Activated T-helper 9 cell treated with anti-CD3 and anti-CD28 coated beads, Interleukin-2, amount 50 U/mL, for 16 hours (primary cell): ENCODE data around the gene OVOL3.
"Not testable (repeated sequence)": the region's sequence is repeated elsewhere in the genome, so short reads cannot be mapped to it uniquely, and the experiment has no call there.

ENCODE experiments used
- DNase-seq: peaks from one replicate; pipeline ENCODE4 v3.0.0-alpha.2; 2020; ENCODE audit warnings: low read depth

Gene OVOL3

DNA sequence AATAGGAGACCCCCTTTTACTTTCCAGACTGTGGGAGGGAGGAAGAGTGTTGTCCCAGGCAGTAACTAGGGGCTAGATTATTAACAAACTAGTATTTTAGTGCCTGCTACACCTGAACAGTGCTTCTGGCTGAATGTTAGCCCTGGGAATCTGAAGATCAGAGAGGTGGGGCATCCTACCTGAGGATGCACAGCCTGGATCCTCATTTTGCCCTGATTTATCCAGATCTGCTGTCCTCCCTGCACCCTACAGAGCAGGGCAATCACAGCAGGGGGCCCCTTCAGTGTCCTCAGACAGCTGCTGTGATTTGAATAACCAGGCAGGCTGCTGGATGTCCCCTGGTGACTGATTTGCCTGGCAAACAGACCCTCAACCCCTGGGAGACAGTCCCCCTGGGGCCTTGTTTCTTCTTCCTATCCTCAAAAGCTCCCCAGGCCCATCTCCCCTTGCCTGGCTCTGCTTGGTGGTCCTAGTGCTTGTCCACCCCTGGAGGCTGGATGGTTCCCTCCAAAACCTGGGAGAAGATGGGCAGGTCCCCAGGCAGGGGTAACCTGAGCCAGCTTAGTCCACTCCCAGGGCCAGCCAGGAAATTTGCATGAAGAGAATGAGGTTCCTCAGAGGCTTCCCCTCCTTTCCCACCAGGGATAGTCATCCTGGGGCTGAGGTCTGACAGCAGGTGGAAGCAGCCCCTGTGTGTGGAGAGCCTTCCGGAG, at the start of gene OVOL3:
Gene OVOL3, plus strand, starts transcription at position 657 of the 713 bp plus-strand sequence. CDS start 60 bp downstream, outside the sequence.
- DNase-seq, result no peak

DNA sequence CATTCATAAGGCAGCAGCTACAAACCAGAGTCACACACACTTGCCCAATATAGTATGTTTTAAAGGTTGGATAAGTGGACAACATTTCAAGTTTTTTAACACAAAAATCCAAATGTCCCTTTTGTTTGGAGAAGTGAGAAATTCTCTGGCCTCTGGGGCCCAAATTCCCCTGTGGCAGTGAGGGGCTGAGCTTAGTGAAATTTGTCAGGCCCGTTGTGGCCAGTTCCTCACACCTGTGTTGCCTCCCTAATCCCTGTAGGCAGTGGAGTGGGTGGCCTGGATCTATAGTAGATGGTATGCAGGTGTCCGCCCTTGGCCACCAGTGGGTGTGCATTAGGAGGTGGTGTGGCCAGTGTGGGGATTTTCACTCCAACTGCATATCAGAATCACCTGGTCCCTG, 49.6 kb upstream of the OVOL3 start:
- DNase-seq, result no peak

DNA sequence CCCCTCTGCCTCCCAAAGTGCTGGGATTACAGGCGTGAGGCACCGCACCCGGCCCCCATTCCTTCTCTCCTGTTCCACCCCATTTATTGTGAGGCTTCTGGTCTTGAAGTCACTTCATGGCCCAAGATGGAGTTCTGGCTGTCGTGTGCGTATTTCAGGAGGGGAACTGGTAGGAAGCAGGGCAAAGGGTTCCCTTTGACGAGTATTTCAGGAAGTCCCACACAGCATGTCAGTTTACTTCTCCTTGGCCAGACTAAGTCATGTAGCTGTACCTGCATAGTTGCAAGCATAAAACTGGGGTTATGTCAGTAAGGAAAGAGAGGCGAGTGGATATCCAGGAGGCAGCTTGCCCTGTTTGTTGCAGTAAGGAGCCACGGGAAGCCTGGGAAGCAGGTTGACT, 46.1 kb upstream of the OVOL3 start:
- no peak for DNase-seq

DNA sequence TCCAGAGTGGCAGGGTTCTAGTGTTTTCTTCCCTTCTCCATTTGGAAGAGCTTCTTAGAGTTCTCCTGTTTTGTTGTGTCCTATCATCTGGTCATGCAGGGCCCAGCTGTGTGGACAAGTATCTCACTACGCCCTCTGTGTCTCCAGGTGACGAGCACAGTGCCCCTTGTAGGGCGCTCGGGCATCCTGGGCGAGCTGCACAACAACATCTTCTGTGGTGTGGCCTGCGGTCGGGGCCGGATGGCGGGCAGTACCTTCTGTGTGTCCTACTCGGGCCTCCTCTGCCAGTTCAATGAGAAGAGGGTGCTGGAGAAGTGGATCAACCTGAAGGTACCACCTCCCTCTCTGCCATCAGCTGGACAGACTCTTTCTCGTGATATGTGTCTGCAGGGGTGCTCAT, 43.3 kb upstream of the OVOL3 start:
- DNase-seq, result no peak

DNA sequence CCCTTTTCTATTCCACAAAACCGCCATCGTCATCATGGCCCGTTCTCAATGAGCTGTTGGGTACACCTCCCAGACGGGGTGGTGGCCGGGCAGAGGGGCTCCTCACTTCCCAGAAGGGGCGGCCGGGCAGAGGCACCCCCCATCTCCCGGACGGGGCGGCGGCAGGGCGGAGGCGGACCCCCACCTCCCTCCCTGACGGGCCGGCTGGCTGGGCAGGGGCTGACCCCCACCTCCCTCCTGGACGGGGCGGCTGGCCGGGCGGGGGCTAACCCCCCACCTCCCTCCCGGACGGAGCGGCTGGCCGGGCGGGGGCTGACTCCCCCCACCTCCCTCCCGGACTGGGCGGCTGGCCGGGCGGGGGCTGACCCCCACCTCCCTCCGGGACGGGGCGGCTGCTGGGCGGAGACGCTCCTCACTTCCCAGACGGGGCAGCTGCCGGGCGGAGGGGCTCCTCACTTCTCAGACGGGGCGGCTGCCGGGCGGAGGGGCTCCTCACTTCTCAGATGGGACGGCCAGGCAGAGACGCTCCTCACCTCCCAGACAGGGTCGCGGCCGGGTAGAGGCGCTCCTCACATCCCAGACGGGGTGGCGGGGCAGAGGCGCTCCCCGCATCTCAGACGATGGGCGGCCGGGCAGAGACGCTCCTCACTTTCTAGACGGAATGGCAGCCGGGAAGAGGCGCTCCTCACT, 42.0 kb upstream of the OVOL3 start:
- not testable (repeated sequence) for DNase-seq

DNA sequence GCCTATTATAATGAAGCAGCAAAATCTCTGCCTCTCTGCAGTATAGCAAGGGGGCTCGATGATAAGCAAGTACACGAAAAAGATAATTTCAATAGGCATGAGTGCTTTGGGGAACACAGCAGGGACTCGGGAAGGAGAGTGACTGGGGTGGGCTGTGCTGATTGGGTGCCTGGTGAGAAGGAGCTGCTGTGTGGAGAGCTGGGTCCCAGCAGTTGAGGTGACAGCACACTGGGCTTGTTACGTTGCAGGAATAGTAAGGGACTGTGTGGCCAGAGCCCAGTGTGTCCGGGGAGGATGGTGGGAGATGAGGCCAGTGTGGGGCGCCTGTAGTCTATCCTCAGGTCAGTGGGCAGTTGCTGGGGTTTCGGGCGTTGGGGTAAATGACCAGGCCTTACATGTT, 38.9 kb upstream of the OVOL3 start:
- no peak for DNase-seq

DNA sequence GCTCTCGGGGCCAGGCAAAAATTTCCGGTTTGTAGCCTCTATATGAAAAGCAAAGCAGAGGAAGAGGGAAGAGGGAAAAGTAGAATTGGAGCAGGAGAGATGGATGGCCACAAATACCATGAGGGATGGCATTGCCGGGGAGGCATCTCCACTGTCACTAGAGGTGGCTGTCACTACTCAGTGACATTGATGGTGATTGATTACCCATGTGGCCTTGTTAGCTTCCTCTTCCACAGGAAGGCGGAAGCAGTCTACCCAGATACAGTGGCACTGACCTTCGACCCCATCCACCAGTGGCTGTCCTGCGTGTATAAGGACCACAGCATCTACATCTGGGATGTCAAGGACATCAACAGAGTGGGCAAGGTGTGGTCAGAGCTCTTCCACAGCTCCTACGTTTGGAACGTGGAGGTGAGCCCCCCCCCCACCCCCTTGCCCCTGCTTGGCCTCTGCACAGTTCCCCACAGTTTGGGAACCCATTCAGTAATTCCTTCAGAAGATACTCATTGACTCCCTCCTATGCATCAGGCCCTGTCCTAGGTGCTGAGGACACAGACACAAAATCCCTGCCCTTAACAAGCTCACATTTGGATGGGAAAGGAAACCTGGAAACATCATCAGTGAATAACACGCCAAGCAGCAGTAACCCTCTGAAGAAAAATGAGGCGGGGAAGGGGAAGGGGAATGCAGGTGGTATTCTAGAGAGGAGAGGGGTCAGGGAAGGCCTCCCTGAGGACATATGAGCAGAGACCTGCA, 37.6 kb upstream of the OVOL3 start:
- DNase-seq, result no peak

DNA sequence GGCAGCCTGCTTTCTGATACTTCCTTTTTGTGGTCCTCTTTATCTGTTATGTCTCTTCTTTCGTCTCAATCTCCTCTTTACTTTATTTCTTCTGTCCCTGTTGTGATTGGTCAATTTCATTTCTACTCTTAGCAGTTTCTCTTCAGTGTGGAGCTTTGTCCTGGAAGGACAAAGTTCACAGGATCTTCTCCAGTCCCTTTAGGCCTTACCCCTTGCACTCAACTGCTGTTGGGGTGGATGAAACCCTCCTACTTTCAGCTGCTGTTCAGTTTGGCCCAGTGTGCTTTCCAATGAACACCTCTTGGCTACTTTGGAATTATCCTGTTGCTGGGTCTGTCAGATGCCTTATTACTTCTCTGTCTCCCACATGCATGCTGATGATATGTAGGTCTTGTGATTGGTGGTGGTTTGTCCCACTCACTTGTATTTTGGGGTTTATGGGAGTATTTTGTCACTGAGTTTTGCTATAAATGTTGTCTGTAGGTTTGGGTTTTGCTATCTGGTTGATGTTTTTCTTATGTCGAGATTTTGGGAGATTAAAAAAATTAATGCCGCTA, 31.5 kb upstream of the OVOL3 start:
- no peak for DNase-seq

DNA sequence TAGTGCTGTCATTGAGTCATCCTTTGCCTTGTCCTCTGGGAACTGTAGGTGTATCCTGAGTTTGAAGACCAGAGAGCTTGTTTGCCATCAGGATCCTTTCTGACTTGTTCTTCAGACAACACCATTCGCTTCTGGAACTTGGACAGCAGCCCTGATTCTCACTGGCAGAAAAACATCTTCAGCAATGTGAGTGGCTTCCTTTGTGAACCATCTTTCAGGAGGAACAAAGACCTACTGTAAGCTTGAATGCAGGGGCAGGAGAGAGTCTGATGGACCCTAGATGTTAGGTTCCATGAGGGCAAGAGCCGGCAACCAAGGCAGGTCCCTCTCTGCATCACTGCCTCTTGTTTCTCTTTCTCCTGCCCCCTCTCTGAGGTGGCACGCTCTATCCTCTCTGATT, 29.6 kb upstream of the OVOL3 start:
- DNase-seq, result no peak

DNA sequence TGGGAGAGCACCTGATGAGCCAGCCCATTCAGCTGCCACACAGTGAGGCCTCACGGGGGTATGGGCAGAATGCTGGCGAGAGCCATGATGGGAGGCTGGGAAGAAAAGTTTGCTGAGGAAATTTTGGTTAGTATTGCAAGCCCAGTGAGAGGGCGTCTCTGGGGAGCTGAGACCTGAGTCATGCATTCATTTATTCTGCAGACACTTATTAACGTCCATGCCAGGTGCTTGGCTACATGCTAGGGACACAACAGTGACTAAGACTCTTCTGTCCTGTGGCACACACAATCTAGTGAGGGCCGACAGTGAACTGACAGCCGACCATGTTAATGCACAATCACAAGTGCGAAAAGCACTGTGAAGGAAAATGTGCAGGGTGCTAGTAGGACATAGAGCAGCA, 29.0 kb upstream of the OVOL3 start:
- no peak for DNase-seq

DNA sequence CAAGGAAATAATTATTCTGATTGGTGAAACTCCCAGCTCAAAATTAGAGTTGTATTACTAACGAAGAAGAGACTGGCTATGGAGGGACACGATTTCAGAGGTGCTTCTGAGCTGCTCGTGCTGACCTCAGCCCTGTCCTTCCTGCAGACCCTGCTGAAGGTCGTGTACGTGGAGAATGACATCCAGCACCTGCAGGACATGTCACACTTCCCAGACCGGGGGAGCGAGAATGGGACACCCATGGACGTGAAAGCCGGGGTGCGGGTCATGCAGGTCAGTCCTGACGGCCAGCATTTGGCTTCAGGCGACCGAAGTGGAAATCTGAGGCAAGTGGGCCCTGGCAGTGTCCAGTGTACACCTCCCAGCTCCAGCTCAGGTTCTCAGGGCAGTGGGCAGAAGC, 28.0 kb upstream of the OVOL3 start:
- DNase-seq, result no peak

DNA sequence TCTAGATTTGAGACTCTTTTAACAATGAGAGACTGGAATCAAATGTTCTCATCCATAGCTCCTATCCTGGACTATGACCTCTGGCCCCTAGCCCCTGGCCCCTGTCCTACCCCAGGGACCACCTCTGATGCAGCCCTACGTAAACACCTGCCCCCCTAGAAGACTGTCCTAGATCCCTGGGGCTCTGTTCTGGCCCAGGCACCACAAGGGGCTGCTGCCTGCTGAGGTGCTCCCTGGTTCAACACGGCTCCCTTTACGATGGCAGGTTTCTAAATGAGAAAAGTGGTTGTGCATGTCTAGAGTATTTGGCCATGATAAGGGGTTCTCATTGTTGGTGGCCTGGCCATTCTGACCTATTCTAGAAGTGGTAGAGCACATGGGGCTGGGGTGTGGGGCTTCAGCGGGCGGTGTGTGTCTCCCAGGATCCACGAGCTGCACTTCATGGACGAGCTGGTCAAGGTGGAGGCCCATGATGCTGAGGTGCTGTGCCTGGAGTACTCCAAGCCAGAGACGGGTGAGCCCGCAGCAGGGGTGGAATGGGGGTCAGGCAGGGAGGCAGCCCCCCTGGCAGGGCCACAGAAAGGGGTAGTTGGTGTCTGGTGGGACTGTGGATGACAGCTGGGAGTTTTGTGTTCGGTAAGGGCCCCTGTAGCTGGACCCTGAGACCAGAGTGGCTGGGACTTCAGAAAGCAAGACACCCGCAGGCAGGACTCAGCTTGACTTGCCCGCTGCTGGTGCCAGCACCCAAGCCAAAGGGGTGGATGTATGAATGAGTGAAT, 26.5 kb upstream of the OVOL3 start:
- DNase-seq, result no peak

DNA sequence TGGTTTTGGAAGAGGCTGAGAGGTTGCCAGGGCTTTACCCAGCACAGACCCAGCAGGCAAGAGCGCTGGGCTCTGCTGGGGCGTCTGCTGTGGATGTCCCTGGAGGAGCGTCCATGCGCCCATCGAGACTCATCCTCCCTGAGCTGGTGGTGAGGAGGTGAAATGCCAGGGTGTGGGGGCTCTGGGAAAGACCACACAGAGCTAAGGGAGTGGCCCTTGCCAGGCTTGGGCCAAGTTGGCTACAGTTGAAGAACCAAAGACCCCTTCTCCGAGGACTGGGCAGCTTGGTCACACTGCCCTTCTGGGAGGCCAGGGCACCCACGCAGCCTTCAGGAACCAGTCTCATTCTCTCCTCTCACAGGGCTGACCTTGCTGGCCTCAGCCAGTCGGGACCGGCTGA, 24.6 kb upstream of the OVOL3 start:
- no peak for DNase-seq

DNA sequence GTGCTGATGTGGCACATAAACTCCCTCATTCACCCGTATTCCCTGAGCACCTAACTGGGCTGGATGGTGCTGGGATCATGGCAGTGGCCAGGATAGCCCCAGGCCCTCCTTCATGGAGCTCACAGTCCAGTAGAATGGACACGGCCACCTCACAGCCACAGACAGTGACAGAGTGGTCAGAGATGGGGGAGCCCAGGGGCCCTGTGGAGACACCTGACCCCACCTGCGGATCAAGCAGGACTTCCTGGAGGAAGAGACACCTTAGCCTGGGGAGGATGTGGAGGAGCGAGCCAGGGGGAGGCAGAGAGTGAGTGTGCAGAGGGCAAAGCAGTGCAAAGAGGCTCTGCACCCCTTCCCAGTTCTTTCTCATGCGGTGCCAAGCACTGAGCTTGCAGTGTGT, 21.1 kb upstream of the OVOL3 start:
- no peak for DNase-seq

DNA sequence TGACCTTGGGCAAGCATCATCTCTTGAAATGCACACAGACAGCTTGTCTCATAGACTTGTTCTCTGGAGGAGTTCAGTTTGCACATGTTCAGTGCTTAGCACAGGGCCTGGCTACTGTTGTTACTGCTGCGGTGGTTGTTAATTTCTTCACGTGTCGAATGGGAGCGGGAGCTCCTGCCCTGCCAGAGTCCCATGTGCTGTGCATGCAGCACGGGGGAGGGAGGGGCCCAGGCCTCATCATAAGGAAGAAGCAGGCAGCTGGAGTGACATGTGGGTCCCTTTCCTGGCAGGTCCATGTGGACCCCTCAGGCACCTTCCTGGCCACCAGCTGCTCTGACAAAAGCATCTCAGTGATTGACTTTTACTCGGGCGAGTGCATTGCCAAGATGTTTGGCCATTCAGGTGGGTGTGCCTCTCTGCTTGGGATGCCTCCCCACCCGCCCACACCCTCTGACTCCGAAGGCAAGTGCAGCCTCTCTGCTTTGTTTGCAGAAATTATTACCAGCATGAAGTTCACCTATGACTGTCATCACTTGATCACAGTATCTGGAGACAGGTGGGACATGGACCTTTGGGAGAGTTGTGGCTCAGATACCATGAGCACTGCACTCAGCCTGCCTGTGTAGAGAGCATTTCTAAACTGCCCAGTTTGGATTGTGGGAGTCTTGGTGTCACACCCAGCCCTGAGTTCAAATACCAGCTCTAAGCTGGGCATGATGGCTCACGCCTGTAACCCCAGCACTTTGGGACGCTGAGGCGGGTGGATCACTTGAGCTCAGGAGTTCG, 19.8 kb upstream of the OVOL3 start:
- DNase-seq, result no peak

DNA sequence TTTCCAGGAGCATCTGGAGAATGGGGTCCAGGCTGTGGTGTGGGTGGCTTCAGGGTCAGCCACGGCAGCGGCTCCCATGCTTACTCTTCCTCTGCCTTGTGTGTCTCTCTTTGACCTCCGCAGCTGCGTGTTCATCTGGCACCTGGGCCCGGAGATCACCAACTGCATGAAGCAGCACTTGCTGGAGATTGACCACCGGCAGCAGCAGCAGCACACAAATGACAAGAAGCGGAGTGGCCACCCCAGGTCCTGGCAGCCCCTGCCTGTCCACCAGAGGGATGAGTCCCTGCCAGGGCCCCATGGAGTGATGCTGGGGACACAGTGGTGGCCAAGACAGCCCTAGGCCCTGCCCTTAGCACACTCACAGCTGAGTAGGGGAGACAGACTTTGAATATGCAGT, 18.4 kb upstream of the OVOL3 start:
- no peak for DNase-seq

DNA sequence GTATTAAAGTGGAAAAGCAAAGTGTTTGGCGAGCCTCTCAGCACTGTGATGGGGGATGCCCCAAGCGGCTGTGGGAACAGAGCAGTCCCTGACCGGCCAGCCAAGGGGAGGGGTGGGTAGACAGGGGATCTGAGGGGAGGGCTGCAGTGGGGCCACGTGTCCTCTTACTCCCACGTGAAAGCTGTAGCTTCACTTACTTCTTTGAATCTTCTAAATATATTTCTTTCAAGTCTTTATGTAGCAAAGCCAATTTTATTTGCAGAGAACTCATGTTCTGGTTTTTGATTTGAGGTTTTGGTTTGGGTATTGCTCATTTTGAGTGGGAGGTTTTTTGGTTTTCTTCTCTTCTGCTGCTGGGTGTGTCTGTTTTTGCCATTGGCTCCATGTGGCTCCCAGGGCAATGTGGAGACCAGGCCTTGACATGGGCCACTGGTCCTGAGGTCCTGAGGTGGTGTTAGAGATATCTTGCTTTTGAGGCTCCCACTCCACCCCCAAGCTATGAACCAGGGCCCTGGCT, 17.7 kb upstream of the OVOL3 start:
- no peak for DNase-seq

DNA sequence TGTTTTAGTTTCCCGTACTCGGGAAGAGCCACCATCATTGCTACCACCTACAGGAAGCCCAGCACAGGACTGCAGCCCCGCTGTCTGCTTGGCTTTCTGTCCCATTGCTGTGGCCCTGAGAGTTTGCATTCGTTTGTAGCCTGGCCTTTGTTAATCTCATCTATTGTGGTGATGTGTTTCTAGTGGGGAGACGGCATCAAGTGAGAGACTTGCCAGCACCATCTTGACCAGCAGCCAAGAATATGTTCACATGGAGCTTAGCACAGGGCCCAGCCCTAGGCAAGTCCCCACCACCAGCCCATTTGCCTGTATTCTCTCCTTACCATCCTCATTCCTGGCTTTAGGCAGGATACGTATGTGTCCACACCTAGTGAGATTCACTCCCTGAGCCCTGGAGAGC, 17.3 kb upstream of the OVOL3 start:
- no peak for DNase-seq

DNA sequence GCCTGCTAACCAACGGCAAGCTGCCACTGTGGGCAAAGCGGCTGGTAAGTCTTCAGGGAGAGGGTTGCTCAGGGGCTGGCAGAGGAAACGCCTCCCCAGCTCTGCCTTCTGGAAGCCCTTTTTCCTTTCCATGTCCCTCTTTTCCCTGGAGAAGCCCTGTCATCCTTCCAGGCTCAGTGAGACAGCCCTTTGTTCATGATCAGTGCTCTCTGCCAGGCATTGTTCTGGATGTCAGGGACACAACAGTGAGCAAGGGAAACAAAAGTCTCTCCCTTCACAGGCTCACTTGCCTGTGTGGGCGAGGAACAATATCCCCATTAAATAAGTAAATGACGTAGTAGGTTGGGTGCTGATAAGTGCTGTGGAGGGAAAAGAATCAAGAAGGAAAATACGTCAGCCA, 13.9 kb upstream of the OVOL3 start:
- DNase-seq, result no peak

DNA sequence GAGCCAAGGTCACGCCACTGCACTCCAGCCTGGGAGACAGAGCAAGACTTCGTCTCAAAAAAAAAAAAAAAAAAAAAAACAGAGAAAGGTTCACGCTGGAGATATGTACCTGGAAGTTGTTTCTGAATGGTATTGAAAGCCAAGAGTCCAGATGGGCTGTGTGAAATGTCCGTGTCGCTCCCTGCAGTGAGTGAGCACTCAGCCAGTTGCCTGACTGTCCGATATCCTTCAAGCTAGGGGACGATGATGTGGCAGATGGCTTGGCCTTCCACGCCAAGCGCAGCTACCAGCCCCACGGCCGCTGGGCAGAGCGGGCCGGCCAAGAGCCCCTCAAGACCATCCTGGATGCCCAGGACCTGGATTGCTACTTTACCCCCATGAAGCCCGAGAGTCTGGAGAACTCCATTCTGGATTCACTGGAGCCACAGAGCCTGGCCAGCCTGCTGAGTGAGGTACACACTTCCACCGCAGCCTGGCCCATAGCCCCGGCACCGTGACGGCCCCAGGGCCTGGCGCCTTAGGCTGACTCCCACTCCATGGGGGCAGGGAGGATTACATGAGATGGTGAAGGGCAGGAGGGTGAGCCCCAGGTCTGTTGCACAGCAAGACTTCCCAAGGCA, 11.7 kb upstream of the OVOL3 start:
- no peak for DNase-seq

DNA sequence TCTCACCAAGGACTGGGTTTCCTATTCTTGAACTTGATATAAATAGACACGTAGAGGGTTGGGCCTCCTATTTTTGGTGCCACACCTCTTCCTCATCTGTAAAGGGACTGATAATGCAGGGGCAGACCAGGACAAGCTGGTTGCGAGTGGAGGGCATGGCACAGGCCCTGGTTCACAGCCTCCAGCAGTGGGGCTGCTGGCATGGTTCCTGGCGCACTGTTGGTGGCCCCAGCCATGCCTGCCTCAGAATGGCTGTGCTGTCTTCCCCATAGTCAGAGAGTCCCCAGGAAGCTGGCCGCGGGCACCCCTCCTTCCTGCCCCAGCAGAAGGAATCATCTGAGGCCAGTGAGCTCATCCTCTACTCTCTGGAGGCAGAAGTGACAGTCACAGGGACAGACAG, 10.5 kb upstream of the OVOL3 start:
- DNase-seq, result no peak
